Measurements from ENCODE around the gene SCNN1A. TPM values are rescaled to one million over a fixed set of nuclear protein-coding genes. Genes with fewer than 3 reads are reported as not detected.

Gene SCNN1A
- total and polyA plus RNA-seq, 11 donors = 0.11 to 3.9 (median 0.43) TPM; not detected in 4

DNA sequence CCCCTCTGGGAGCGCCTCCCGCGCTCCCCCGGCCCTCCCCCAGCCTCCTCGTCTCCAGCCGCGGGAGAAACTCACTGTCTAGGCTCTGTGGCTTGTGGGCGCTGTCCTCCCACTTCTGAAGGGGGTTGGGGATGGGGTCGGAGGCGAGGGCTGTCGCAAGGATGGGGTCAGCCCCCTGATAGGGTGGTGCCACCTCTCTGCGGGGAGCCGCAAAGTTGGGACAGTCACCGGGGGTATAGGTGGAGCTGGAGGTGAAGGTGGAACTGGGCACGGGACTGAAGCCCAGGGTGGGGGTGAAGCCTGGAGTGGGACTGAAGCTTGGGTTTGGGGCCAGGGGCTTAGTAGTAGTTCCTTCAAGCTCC is 45.7 kb downstream of the SCNN1A start:
- Histone ChIP-seq H3K27me3 (no peaks in the 10 kb centered on the region), H3K36me3 (peaks cover 0 to 85% (median 73%) of the 10 kb centered on the region in 9 donors), H3K4me1 (peaks cover 0 to 97% (median 35%) of the 10 kb centered on the region in 12 donors), H3K4me3 (no peak overlapping the region), H3K27ac (peak overlapping the region in 1 of 12 donors; percentile 97), H3K9me3 (no peaks in the 10 kb centered on the region)
- WGBS, 4 donors = 79 to 85% (median 83%) methylated on average over 15 of the region's 15 CpGs
- no peak for DNase-seq
- no peak for TF ChIP-seq POLR2A (IDR thresholded peaks at IDR 0.05)
- TF ChIP-seq, protein P1, sequence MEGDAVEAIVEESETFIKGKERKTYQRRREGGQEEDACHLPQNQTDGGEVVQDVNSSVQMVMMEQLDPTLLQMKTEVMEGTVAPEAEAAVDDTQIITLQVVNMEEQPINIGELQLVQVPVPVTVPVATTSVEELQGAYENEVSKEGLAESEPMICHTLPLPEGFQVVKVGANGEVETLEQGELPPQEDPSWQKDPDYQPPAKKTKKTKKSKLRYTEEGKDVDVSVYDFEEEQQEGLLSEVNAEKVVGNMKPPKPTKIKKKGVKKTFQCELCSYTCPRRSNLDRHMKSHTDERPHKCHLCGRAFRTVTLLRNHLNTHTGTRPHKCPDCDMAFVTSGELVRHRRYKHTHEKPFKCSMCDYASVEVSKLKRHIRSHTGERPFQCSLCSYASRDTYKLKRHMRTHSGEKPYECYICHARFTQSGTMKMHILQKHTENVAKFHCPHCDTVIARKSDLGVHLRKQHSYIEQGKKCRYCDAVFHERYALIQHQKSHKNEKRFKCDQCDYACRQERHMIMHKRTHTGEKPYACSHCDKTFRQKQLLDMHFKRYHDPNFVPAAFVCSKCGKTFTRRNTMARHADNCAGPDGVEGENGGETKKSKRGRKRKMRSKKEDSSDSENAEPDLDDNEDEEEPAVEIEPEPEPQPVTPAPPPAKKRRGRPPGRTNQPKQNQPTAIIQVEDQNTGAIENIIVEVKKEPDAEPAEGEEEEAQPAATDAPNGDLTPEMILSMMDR (IDR thresholded peaks at IDR 0.05) = no peak
- no peak for ATAC-seq
- intact Hi-C loops (cut with DNase I) = loop anchor here in 9 of 10 donors (5.0 to 10.0 kb wide), 7 partner anchors 38 to 205 kb away; partner anchors contain the start of gene GAPDH (in 5 of the 9)

DNA sequence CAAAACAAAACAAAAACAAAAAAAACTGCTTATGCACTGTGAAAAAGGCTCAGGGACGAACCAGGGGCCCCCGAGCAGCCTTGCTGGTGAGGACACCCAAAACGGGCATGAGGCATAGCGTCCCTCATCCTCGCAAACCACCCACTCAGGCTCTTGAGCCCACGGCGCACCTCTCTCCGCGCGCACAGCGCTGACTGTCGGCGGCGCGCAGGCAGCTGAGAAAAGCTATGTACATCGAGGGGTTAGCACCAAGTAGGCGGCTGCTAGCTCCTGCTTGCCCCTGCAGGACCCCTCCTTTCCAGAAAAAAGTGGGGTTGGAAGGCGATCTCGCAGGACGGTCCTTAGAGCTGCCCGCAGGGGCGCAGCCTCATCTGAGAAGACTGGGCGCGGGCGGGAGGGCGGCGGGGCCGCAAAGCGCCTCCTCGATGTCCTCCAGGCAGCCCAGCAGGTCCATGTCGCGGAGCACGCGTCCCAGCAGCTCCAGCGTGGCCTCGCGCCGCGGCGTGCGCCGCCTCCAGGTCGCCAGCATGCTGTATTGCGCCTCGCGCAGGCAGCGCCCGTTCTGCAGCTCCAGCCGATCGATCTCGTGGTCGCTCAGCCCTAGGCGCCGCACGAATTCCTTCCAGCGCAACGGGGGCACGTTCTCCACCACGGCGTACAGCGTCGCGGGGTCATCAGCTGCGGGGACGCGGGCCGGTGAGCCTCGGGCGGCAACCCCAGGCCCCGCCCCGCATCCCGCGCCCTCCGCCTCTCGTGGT is 46.2 kb downstream of the SCNN1A start:
- no peaks in the 10 kb centered on the region for H3K9me3 ChIP-seq
- DNase-seq = peak in 1 of 5 donors; percentile 71

DNA sequence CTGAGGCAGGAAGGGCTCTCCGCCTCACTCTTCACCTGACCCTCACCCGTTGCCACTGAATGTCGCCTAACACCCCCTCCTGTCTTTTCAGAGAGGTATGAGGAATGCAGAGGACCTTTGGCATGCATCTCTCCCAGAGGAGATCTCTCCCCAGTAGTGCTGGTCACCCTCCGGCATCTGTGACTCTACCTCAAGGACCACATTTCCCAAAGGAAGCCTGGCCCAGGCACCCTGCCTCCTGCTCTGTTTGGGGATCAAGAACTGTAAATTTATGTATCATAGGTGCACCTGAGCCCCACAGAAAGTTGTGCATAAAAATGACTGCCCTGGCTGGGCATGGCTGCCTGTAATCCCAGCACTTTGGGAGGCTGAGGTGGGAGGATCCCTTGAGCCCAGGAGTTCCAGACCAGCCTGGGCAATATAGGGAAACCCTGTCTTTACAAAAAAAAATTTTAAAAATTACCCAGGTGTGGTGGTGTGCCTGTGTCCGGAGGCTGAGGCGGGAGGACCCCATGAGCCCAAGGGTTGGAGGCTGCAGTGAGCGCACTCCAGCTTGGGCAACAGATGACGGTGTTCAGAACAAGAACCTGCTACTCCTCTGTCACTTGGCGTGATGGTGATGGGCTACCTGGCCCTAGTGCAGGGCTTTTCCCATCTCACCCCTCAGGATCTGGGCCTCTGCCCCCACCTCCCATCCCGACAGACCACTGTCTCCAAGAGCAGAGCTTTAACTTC is 47.2 kb downstream of the SCNN1A start:
- ATAC-seq (no peak), DNase-seq (no peak)
- WGBS, 4 donors = 75 to 80% (median 77%) methylated on average over 10 of the region's 10 CpGs
- Histone ChIP-seq H3K4me1 (peaks cover 0 to 97% (median 39%) of the 10 kb centered on the region in 12 donors), H3K27me3 (no peaks in the 10 kb centered on the region), H3K27ac (peak overlapping the region in 7 of 12 donors; percentile 8 to 97 (median 41)), H3K36me3 (peaks cover 0 to 70% (median 58%) of the 10 kb centered on the region in 9 donors), H3K9me3 (no peaks in the 10 kb centered on the region), H3K4me3 (no peak overlapping the region)
- intact Hi-C loops (cut with DNase I) = loop anchor here in 5 of 10 donors (5.0 to 10.0 kb wide), 5 partner anchors 39 to 139 kb away; no protein-coding TSS in a partner anchor
- TF ChIP-seq, protein P1 (IDR thresholded peaks at IDR 0.05) = no peak
- TF ChIP-seq POLR2A (IDR thresholded peaks at IDR 0.05) = no peak

More for the DNA sequence above, 46.2 kb downstream of the SCNN1A start:
- Histone ChIP-seq H3K27me3 (no peaks in the 10 kb centered on the region), H3K4me1 (peaks cover 0 to 97% (median 35%) of the 10 kb centered on the region in 12 donors), H3K27ac (peak overlapping the region in 2 of 12 donors; percentile 95 to 97), H3K36me3 (peaks cover 0 to 79% (median 67%) of the 10 kb centered on the region in 9 donors), H3K4me3 (no peak overlapping the region)
- ATAC-seq = no peak
- WGBS, 4 donors = 85 to 87% (median 86%) methylated on average over 53 to 75 of the region's 75 CpGs
- TF ChIP-seq, protein P1 (IDR thresholded peaks at IDR 0.05) = no peak
- no peak for TF ChIP-seq POLR2A (IDR thresholded peaks at IDR 0.05)
- intact Hi-C loops (cut with DNase I) = loop anchor here in 5 of 10 donors (5.0 to 10.0 kb wide), 5 partner anchors 38 to 138 kb away; no protein-coding TSS in a partner anchor

Data from heart left ventricle (tissue), 16 donors.